Fibroblast of lung (primary cell): Measurements from ENCODE around the gene CCNL1. TPM values are rescaled to one million over a fixed set of nuclear protein-coding genes. Genes with fewer than 3 reads are reported as not detected.

ENCODE experiments used
- DNase-seq, 2 donors: peaks; one replicate each; pipeline versions ENCODE4 v3.0.0 to v3.0.0-alpha.2; 2010; ENCODE audit warnings: low read depth in 2 of 2
- H2AFZ ChIP-seq: 2 replicates; pipeline ENCODE4 v1.5.1; 2012; ENCODE audit warnings: low read length, control low read depth, inconsistent platforms
- H3K27ac ChIP-seq: 2 replicates; pipeline ENCODE4 v1.5.1; 2011; ENCODE audit warnings: low read length, control low read depth; ENCODE audit not compliant: insufficient read depth
- H3K27me3 ChIP-seq: 2 replicates; pipeline ENCODE4 v1.5.1; 2011; ENCODE audit warnings: mild to moderate bottlenecking, low read length; ENCODE audit not compliant: control insufficient read depth, insufficient read depth
- H3K36me3 ChIP-seq: 2 replicates; pipeline ENCODE4 v1.5.1; 2011; ENCODE audit warnings: low read length; ENCODE audit not compliant: control insufficient read depth, insufficient read depth
- H3K4me1 ChIP-seq: 2 replicates; pipeline ENCODE4 v1.5.1; 2011; ENCODE audit warnings: low read length; ENCODE audit not compliant: control insufficient read depth, insufficient read depth; ENCODE audit errors: extremely low read depth
- H3K4me2 ChIP-seq: 2 replicates; pipeline ENCODE4 v1.5.1; 2011; ENCODE audit warnings: low read length, control low read depth; ENCODE audit not compliant: insufficient read depth; ENCODE audit errors: extremely low read depth
- H3K4me3 ChIP-seq, 4 experiments: fragments of 200-600 bp in 1 of 4; sonication (generic) in 1 of 4; replicated peaks in 1 of 4; 2 replicates each; pipeline ENCODE4 v1.5.1; 2011 to 2016; ENCODE audit warnings: low read length in 4 of 4, low read depth in 3 of 4, mild to moderate bottlenecking in 3 of 4, control low read depth in 2 of 4, inconsistent platforms in 1 of 4, mixed read lengths in 1 of 4; ENCODE audit not compliant: insufficient read depth in 1 of 4; ENCODE audit errors: control extremely low read depth in 1 of 4
- H3K79me2 ChIP-seq: 2 replicates; pipeline ENCODE4 v1.5.1; 2012; ENCODE audit warnings: mild to moderate bottlenecking, low read length, inconsistent platforms; ENCODE audit not compliant: control insufficient read depth, insufficient read depth
- H3K9ac ChIP-seq: 2 replicates; pipeline ENCODE4 v1.5.1; 2011; ENCODE audit warnings: mild to moderate bottlenecking, low read length, control low read depth; ENCODE audit not compliant: insufficient read depth
- H3K9me3 ChIP-seq: 2 replicates; pipeline ENCODE4 v1.5.1; 2012; ENCODE audit warnings: low read depth, low read length; ENCODE audit not compliant: control insufficient read depth, insufficient read depth
- H4K20me1 ChIP-seq: 2 replicates; pipeline ENCODE4 v1.5.1; 2011; ENCODE audit warnings: low read length; ENCODE audit not compliant: control insufficient read depth, insufficient read depth; ENCODE audit errors: extremely low read depth
- CTCF ChIP-seq, 2 donors: IDR thresholded peaks in 1 of 2; conservative IDR thresholded peaks in 1 of 2; 1 replicate in 1 of 2; 2 replicates in 1 of 2; pipeline ENCODE4 v1.5.1; 2011 to 2012; ENCODE audit warnings: low read length in 2 of 2, control low read depth in 1 of 2, inconsistent platforms in 1 of 2, low read depth in 1 of 2, mild to moderate bottlenecking in 1 of 2
- EZH2 ChIP-seq: IDR thresholded peaks from 2 replicates; pipeline ENCODE4 v1.5.1; 2012; ENCODE audit warnings: low read length, control low read depth, mild to moderate bottlenecking; ENCODE audit errors: missing control alignments
- polyA plus RNA-seq, 2 donors: library from polyadenylated mRNA; depleted of rRNA in 1 of 2; stranded (reverse) in 1 of 2; unstranded in 1 of 2; fragments of >200 nt; gene quantifications; 2 replicates each; pipeline ENCODE4 v1.2.1, GENCODE V29; 2011 to 2012; ENCODE audit warnings: missing spikeins in 1 of 2
- total RNA-seq: library from RNA; depleted of rRNA; stranded (reverse); fragments of >200 nt; gene quantifications from 2 replicates; pipeline ENCODE4 v1.2.1, GENCODE V29; 2014

Gene CCNL1
- total and polyA plus RNA-seq, 2 donors (not counting 1 experiment from before 2014, with no cell fraction given) = 63.8 to 219 TPM

GRCh38 chr3:157190380-157190872, 30.5 kb upstream of the CCNL1 start:
- DNase-seq = no peak
- no peaks in the 10 kb centered on the region for H4K20me1 ChIP-seq
- no peaks in the 10 kb centered on the region for H3K36me3 ChIP-seq
- no peak overlapping the region for H2AFZ ChIP-seq
- no peaks in the 10 kb centered on the region for H3K9me3 ChIP-seq
- no peak overlapping the region for H3K27ac ChIP-seq
- H3K9ac ChIP-seq = no peak overlapping the region
- TF ChIP-seq CTCF (conservative IDR thresholded peaks at IDR 0.05 in 1 of 2, IDR thresholded peaks at IDR 0.05 in 1 of 2; ENCODE audit: low read depth in 1 of 2, low read length in 2 of 2) (no peak), EZH2 (no peak)
- no peak overlapping the region for H3K4me3 ChIP-seq
- H3K79me2 ChIP-seq = no peaks in the 10 kb centered on the region
- no peak overlapping the region for H3K4me2 ChIP-seq
- H3K27me3 ChIP-seq = no peaks in the 10 kb centered on the region
- no peaks in the 10 kb centered on the region for H3K4me1 ChIP-seq

- no peak overlapping the region for H3K4me3 ChIP-seq
- H3K27me3 ChIP-seq = no peaks in the 10 kb centered on the region
- H3K79me2 ChIP-seq = no peaks in the 10 kb centered on the region
- no peak overlapping the region for H2AFZ ChIP-seq
- H3K4me1 ChIP-seq = no peaks in the 10 kb centered on the region
- H3K9me3 ChIP-seq = no peaks in the 10 kb centered on the region
- H3K9ac ChIP-seq = no peak overlapping the region
- H3K36me3 ChIP-seq = no peaks in the 10 kb centered on the region
- no peak overlapping the region for H3K27ac ChIP-seq
- DNase-seq = no peak
- no peaks in the 10 kb centered on the region for H4K20me1 ChIP-seq
- TF ChIP-seq CTCF (conservative IDR thresholded peaks at IDR 0.05 in 1 of 2, IDR thresholded peaks at IDR 0.05 in 1 of 2; ENCODE audit: low read depth in 1 of 2, low read length in 2 of 2) (no peak), EZH2 (no peak)
- no peak overlapping the region for H3K4me2 ChIP-seq
Measured at GRCh38 chr3:157188391-157188790, 28.4 kb upstream of the CCNL1 start.

- Histone ChIP-seq H3K9ac (no peak overlapping the region), H4K20me1 (no peaks in the 10 kb centered on the region), H3K79me2 (no peaks in the 10 kb centered on the region), H3K4me2 (no peak overlapping the region), H3K9me3 (no peaks in the 10 kb centered on the region), H3K4me1 (no peaks in the 10 kb centered on the region), H2AFZ (no peak overlapping the region), H3K27me3 (no peaks in the 10 kb centered on the region), H3K36me3 (no peaks in the 10 kb centered on the region), H3K27ac (no peak overlapping the region), H3K4me3 (no peak overlapping the region)
- no peak for DNase-seq
- no peak for TF ChIP-seq EZH2
- TF ChIP-seq CTCF (conservative IDR thresholded peaks at IDR 0.05 in 1 of 2, IDR thresholded peaks at IDR 0.05 in 1 of 2; ENCODE audit: low read depth in 1 of 2, low read length in 2 of 2) = peak in 1 of 2 donors; percentile 11
Measured at GRCh38 chr3:157182879-157183278, 22.9 kb upstream of the CCNL1 start.
